ENCODE data around the gene METTL5.
"Not testable (repeated sequence)": the region's sequence is repeated elsewhere in the genome, so short reads cannot be mapped to it uniquely, and the experiment has no call there.

The METTL5 gene

GRCh38 chr2:169828141-169828811, 3.6 kb upstream of the METTL5 start:
- peak; percentile 67 for DNase-seq

- DNase-seq: peak; percentile 97
Observed at GRCh38 chr2:169827272-169828140, 2.8 kb upstream of the METTL5 start, which contains the start of gene UBR3. Gene UBR3, plus strand, starts transcription at chr2:169827454. Its CDS starts 54 bp downstream, at chr2:169827508.

DNA sequence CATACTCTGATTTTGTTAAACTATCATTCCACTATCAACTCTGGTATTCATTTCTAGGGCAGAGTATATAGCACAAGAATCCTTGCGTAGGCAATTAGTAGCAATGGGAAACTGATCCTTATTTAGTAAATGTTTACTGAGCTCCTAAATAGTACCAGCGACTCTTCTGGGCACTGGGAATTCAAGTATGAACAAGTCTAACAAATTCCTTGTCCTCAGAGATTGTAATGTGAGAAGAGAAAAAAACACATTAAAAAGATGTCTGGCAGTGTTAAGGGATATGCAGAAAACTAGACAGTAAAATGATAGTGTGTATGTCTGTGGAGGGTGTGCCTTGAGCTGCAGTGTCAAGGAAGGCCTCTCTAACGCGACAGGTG, 721 bp downstream of the METTL5 start:
- no peak for DNase-seq

DNA sequence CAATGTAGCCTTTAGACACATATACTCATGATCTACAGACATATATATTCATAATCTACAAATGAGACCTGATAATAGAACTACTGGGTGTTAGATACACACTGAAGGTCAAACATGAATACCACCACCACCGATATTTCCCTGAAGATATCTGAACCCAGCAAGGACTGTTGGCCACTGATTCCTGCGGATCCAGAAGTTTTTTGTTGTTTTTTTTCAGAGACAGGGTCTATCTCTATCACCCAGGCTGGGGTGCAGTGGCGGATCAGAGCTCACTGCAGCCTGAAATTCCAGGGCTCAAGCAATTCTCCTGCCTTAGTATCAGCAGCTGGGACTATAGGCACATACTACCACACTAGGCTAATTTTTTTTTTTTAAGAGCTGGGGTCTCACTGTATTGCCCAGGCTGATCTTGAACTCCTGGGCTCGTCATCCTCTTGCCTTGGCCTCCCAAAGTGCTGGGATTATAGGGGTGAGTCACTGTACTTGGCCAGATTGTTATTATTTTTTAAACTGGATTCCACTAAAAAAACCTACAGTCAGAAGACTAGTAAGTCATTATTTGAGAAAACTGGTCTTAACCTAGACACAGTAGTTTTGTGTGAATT, 1.8 kb downstream of the METTL5 start:
- no peak for DNase-seq

GRCh38 chr2:169822036-169822435, 2.7 kb downstream of the METTL5 start:
- DNase-seq: no peak

GRCh38 chr2:169820101-169820500, 4.6 kb downstream of the METTL5 start:
- DNase-seq: not testable (repeated sequence)

GRCh38 chr2:169819106-169819505, 5.6 kb downstream of the METTL5 start:
- peak; percentile 42 for DNase-seq

DNA sequence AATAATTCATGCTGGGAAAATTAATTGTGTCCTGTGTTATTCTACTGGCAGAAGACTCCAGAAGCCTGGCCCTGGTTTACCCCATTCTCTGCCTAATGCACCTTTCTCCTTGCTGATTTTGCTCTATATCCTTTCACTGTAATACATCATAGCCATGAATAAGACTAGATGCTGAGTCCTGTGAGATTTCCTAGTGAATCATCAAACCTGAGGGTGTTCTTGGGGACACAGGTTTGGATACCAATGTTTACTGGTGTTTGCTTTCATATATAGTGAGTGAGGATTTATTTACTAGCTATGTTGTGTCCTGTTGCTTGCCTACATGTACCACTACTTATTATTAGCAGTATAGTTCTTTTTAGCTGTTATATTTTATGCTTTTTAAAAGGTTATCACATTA, 6.5 kb downstream of the METTL5 start:
- peak; percentile 28 for DNase-seq

GRCh38 chr2:169817369-169817768, 7.3 kb downstream of the METTL5 start:
- not testable (repeated sequence) for DNase-seq

DNA sequence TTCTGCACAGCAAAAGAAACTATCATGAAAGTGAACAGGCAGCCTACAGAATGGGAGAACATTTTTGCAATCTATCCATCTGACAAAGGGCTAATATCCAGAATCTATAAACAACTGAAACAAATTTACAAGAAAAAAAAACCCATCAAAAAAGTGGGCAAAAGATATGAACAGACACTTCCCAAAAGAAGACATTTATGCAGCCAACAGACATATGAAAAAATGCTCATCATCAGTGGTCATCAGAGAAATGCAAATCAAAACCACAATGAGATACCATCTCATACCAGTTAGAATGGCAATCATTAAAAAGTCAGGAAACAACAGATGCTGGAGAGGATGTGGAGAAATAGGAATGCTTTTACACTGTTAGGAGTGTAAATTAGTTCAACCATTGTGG, 7.7 kb downstream of the METTL5 start:
- not testable (repeated sequence) for DNase-seq

DNA sequence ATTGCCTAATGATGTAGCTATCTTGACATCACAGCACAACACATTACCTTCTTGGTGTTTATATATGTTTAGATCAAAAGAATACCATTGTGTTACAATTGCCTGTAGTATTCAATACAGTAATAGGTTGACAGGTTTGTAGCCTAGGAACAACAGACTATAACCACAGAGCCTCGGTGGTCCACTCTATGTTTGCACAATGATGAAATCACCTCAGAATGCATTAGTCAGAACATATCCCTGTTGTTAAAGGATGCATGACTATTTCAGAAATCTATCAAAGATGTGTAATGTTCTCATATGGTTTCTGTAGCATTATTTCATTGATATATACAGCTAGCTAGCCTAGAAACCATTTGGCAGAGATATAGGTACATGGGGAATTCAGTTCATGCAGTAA, 8.9 kb downstream of the METTL5 start:
- DNase-seq: peak; percentile 19

- no peak for DNase-seq
Observed at GRCh38 chr2:169808221-169808620, 16.5 kb downstream of the METTL5 start.

DNA sequence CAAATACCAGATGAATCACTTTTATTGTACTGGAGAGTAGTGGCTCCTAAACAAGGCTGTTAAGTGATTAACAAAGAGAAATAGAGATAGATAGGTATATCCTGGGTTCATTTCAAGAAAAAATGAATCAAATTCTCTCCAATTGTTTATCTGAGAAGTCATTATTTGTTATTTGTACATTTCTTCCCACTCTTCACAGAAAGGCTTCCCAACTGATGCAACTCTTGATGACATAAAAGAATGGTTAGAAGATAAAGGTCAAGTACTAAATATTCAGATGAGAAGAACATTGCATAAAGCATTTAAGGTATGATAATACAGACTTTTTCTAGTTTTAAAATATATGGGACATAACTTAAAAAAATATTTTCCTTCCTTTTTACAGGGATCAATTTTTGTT, 18.1 kb downstream of the METTL5 start:
- DNase-seq: no peak

- no peak for DNase-seq
Observed at GRCh38 chr2:169803480-169803879, 21.2 kb downstream of the METTL5 start.

- DNase-seq: peak; percentile 98
Observed at GRCh38 chr2:169798718-169799592, 25.8 kb downstream of the METTL5 start, which contains the start of gene SSB. Gene SSB, plus strand, starts transcription at chr2:169798871. Its CDS starts 2,090 bp downstream, at chr2:169800961.

DNA sequence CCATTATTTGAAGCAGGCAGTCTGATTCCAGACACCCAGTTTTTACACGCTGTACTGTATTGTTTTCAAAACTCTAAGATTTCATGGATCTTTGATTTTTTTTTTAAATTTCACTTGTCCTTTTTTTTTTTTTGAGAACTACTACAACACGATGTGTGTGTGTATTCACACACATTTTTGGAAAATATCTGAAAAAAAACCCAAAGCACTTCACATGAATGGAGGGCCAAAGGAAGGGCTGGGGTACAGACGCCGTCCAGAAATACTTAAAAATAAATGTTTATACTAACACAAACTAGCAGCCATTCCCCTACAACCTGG, 26.3 kb downstream of the METTL5 start:
- DNase-seq: peak; percentile 44

GRCh38 chr2:169797601-169798000, 27.1 kb downstream of the METTL5 start:
- no peak for DNase-seq

DNA sequence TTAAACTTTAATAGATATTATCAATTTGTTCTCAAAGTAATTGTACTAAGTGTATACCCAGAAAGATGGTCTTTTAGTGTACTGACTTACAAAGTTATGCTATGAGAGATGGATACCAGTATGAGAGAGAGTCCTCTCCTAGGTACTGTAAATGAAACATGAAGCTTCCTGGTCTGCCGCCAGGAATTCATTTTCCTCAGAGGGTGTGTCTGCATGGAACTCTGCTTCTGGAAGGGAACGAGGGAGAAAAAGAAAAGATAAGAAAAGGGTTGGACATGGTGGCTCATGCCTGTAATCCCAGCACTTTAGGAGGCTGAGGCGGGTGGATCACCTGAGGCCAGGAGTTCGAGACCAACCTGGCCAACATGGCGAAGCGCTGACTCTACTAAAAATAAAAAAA, 28.3 kb downstream of the METTL5 start:
- DNase-seq: no peak

- no peak for DNase-seq
Observed at GRCh38 chr2:169795181-169795580, 29.5 kb downstream of the METTL5 start.

- DNase-seq: no peak
Observed at GRCh38 chr2:169790581-169790980, 34.1 kb downstream of the METTL5 start.

- DNase-seq: peak; percentile 17
Observed at GRCh38 chr2:169782513-169782912, 42.2 kb downstream of the METTL5 start.

DNA sequence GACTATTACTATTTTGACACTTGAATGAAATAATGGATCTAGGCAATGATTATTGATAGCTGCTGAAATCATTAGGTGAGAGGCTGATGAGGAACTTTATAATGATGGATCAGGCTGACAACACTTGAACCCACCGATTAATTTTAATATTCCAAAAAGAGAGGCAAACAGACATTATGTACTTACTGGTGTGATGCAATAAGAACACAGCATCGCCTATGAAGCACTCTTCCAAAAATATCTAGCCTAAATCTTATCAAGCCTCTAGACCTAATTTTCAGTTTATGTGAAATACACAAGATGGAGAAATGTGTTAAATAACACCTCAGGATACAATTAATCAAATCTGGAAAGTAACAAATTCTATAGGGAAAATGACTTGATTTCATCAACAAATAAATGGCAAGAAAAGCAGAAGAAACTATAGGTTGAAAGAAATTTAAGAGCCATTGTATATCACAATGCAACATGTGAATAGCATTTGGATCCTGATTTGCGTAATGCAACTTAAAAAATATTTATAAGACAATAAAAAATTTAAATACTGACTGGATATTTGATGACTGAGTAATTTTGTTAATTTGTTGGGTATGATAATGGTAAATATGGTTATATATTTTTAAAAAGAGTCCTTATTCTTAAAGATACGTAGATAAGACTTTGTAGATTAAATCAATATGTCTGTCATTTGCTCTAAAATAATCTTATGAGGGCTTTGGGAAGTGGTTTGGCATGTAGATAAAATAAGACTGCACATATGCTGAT, 43.3 kb downstream of the METTL5 start:
- no peak for DNase-seq
